OCI-LY1 (cell line): Measurements from ENCODE around the gene SELENOP.

Source experiments
- H2AFZ ChIP-seq: fragments of 200-600 bp; sonication (generic), shearing (Covaris generic); 2 replicates; pipeline ENCODE4 v1.6.0; 2014; ENCODE audit warnings: antibody characterized with exemption, mild to moderate bottlenecking, low read length
- H3F3A ChIP-seq: fragments of 200-600 bp; sonication (generic), shearing (Covaris generic); 2 replicates; pipeline ENCODE4 v1.6.0; 2014; ENCODE audit warnings: mild to moderate bottlenecking, antibody characterized with exemption, low read length, moderate library complexity; ENCODE audit not compliant: insufficient read depth
- H3K27ac ChIP-seq: fragments of 200-600 bp; sonication (generic); 2 replicates; pipeline ENCODE4 v1.5.1; 2014; ENCODE audit warnings: low read length, mixed run types, mild to moderate bottlenecking, low read depth; ENCODE audit not compliant: poor library complexity, severe bottlenecking
- H3K27me3 ChIP-seq: fragments of 200-600 bp; sonication (generic); 2 replicates; pipeline ENCODE4 v1.6.0; 2014; ENCODE audit warnings: antibody characterized with exemption, mild to moderate bottlenecking, low read length, moderate library complexity; ENCODE audit not compliant: insufficient read depth
- H3K36me3 ChIP-seq: fragments of 200-600 bp; sonication (generic); 2 replicates; pipeline ENCODE4 v1.6.1; 2014; ENCODE audit warnings: mild to moderate bottlenecking, antibody characterized with exemption, low read length, moderate library complexity, mixed read lengths; ENCODE audit not compliant: insufficient read depth
- H3K4me1 ChIP-seq: fragments of 200-600 bp; sonication (generic); 2 replicates; pipeline ENCODE4 v1.5.1; 2014; ENCODE audit warnings: mild to moderate bottlenecking, low read length, moderate library complexity; ENCODE audit not compliant: insufficient read depth, severe bottlenecking
- H3K4me2 ChIP-seq: fragments of 200-600 bp; sonication (generic), shearing (Covaris generic); 2 replicates; pipeline ENCODE4 v1.6.1; 2014; ENCODE audit warnings: low read length
- H3K4me3 ChIP-seq: fragments of 200-600 bp; sonication (generic); 2 replicates; pipeline ENCODE4 v1.5.1; 2014; ENCODE audit warnings: low read length, low read depth, mild to moderate bottlenecking, mixed read lengths; ENCODE audit not compliant: poor library complexity, severe bottlenecking
- H3K79me2 ChIP-seq: fragments of 200-600 bp; shearing (Covaris generic); 2 replicates; pipeline ENCODE4 v1.6.1; 2016; ENCODE audit warnings: mixed run types, low read length, mixed read lengths; ENCODE audit not compliant: insufficient read depth
- H3K9ac ChIP-seq: fragments of 200-600 bp; sonication (generic), shearing (Covaris generic); 2 replicates; pipeline ENCODE4 v1.6.1; 2014; ENCODE audit warnings: mild to moderate bottlenecking, low read length, mixed read lengths
- H3K9me2 ChIP-seq: fragments of 200-600 bp; sonication (generic), shearing (Covaris generic); 2 replicates; pipeline ENCODE4 v1.6.1; 2014; ENCODE audit warnings: low read depth, mild to moderate bottlenecking, low read length, mixed read lengths
- H3K9me3 ChIP-seq: fragments of 200-600 bp; shearing (Covaris generic); 2 replicates; pipeline ENCODE4 v1.6.1; 2014; ENCODE audit warnings: low read length, mixed read lengths
- H4K20me1 ChIP-seq: fragments of 200-600 bp; sonication (generic), shearing (Covaris generic); 2 replicates; pipeline ENCODE4 v1.6.0; 2016; ENCODE audit warnings: mild to moderate bottlenecking, low read length; ENCODE audit not compliant: insufficient read depth
- EZH2 ChIP-seq: fragments of 200-600 bp; sonication (generic), shearing (Covaris generic); IDR thresholded peaks from 2 replicates; pipeline ENCODE4 v1.8.0; 2017; ENCODE audit warnings: borderline replicate concordance, mixed run types, mild to moderate bottlenecking, antibody characterized with exemption, low read length, moderate library complexity, mixed read lengths
- TF ChIP-seq, protein P1 (sequence below): fragments of 200-600 bp; sonication (generic), shearing (Covaris generic); IDR thresholded peaks from 2 replicates; pipeline ENCODE4 v1.5.1; 2017; ENCODE audit warnings: mild to moderate bottlenecking, antibody characterized with exemption, low read length, moderate library complexity, mixed read lengths

SELENOP gene

DNA sequence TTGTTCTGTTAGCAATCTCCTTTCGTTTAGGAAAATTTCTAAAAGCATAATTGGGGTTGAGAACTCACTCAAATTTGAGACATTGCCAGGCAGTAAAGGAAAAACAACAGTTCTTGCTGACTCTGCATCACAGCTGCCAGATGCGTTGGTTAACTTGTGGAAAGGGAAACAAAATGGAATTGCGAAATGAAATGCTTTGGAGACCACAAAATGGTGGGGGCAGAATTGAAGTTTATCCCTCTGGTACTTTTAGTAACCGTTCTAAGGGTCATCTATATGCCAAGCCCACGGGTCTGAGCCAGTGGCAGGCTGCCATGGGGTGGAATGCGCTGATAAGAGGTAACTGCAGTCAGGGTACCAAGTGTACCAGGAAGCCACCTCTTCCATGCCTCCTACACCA is 28.6 kb upstream of the SELENOP start:
- Histone ChIP-seq H2AFZ (no peak overlapping the region), H3F3A (no peaks in the 10 kb centered on the region), H3K79me2 (no peaks in the 10 kb centered on the region), H3K4me2 (no peak overlapping the region), H3K9me2 (no peaks in the 10 kb centered on the region), H3K9ac (no peak overlapping the region), H3K36me3 (no peaks in the 10 kb centered on the region), H3K9me3 (no peaks in the 10 kb centered on the region), H4K20me1 (no peaks in the 10 kb centered on the region), H3K4me3 (no peak overlapping the region), H3K27me3 (no peaks in the 10 kb centered on the region), H3K27ac (no peak overlapping the region), H3K4me1 (no peaks in the 10 kb centered on the region)
- TF ChIP-seq, protein P1, sequence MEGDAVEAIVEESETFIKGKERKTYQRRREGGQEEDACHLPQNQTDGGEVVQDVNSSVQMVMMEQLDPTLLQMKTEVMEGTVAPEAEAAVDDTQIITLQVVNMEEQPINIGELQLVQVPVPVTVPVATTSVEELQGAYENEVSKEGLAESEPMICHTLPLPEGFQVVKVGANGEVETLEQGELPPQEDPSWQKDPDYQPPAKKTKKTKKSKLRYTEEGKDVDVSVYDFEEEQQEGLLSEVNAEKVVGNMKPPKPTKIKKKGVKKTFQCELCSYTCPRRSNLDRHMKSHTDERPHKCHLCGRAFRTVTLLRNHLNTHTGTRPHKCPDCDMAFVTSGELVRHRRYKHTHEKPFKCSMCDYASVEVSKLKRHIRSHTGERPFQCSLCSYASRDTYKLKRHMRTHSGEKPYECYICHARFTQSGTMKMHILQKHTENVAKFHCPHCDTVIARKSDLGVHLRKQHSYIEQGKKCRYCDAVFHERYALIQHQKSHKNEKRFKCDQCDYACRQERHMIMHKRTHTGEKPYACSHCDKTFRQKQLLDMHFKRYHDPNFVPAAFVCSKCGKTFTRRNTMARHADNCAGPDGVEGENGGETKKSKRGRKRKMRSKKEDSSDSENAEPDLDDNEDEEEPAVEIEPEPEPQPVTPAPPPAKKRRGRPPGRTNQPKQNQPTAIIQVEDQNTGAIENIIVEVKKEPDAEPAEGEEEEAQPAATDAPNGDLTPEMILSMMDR = no peak
- TF ChIP-seq EZH2 = no peak

DNA sequence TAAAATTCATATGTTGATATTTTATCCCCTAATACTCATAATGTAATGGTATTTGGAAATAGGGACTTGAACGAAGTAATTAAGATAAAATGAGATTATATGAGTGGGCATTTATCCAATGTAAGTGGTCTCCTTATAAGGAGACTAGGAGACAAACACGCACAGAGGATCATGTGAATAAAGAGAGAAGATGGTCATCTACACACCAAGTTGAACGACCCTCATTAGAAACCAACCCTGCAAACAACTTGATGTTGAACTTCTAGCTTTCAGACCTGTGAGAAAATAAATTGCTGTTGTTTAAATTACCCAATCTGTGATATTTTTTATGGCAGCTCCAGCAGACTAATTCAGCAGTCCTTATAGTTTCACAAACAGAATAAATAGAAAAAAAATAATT is 27.5 kb upstream of the SELENOP start:
- H3K9me3 ChIP-seq = no peaks in the 10 kb centered on the region
- H3K79me2 ChIP-seq = no peaks in the 10 kb centered on the region
- H3K9ac ChIP-seq = no peak overlapping the region
- H3K4me1 ChIP-seq = no peaks in the 10 kb centered on the region
- H3K9me2 ChIP-seq = no peaks in the 10 kb centered on the region
- H3F3A ChIP-seq = no peaks in the 10 kb centered on the region
- no peak overlapping the region for H3K4me3 ChIP-seq
- H3K27me3 ChIP-seq = no peaks in the 10 kb centered on the region
- no peak overlapping the region for H3K27ac ChIP-seq
- H3K36me3 ChIP-seq = no peaks in the 10 kb centered on the region
- no peak overlapping the region for H3K4me2 ChIP-seq
- H2AFZ ChIP-seq = no peak overlapping the region
- H4K20me1 ChIP-seq = no peaks in the 10 kb centered on the region
- no peak for TF ChIP-seq EZH2
- TF ChIP-seq, protein P1 = no peak

DNA sequence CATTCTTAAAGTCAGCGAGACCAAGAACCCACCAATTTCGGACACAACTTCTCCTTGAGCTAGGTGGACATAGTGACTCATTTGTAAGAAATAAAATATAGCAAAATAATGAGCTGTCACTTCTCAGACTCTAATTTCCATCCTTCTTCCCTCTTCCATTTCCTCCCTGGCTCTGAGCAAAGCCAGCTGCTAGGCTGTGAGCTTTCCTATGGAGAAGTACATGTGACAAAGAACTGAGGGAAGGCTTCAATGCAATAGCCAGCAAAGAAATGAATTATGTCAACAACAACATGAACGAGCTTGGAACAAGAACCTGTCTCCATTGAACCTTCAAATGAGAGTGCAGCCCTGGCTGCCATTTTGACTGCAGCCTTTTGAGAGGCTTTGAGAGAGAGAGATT is 25.9 kb upstream of the SELENOP start:
- no peak for TF ChIP-seq EZH2
- TF ChIP-seq, protein P1 = no peak
- Histone ChIP-seq H3K9me3 (no peaks in the 10 kb centered on the region), H3K9ac (no peak overlapping the region), H3K4me2 (no peak overlapping the region), H3K27me3 (no peaks in the 10 kb centered on the region), H2AFZ (no peak overlapping the region), H3K79me2 (no peaks in the 10 kb centered on the region), H3K36me3 (no peaks in the 10 kb centered on the region), H3K4me1 (no peaks in the 10 kb centered on the region), H3K9me2 (no peaks in the 10 kb centered on the region), H3K27ac (no peak overlapping the region), H3K4me3 (no peak overlapping the region), H3F3A (no peaks in the 10 kb centered on the region), H4K20me1 (no peaks in the 10 kb centered on the region)
